GM19193 (cell line): ENCODE measurements around the gene NALCN.

ENCODE experiments used
- POLR2A ChIP-seq: IDR thresholded peaks from 4 replicates; pipeline ENCODE4 v1.6.1; 2011; ENCODE audit not compliant: insufficient read depth, insufficient read length; ENCODE audit errors: extremely low read depth

Gene NALCN

GRCh38 chr13:101218484-101218883 lies 197.8 kb downstream of the NALCN start:
- no peak for TF ChIP-seq POLR2A

- no peak for TF ChIP-seq POLR2A
These were observed 199.2 kb downstream of the NALCN start for GRCh38 chr13:101217086-101217485.

GRCh38 chr13:101211261-101211660 lies 205.0 kb downstream of the NALCN start:
- TF ChIP-seq POLR2A = no peak

GRCh38 chr13:101210774-101211173 lies 205.5 kb downstream of the NALCN start:
- TF ChIP-seq POLR2A = no peak

- no peak for TF ChIP-seq POLR2A
These were observed 207.0 kb downstream of the NALCN start for GRCh38 chr13:101209206-101209893.

GRCh38 chr13:101205408-101205807 lies 210.9 kb downstream of the NALCN start:
- TF ChIP-seq POLR2A = no peak

GRCh38 chr13:101204270-101205020 lies 211.9 kb downstream of the NALCN start:
- TF ChIP-seq POLR2A = no peak

- TF ChIP-seq POLR2A = no peak
These were observed 213.7 kb downstream of the NALCN start for GRCh38 chr13:101202590-101202989.

- no peak for TF ChIP-seq POLR2A
These were observed 225.3 kb downstream of the NALCN start for GRCh38 chr13:101190976-101191375.

GRCh38 chr13:101190337-101190736 lies 226.0 kb downstream of the NALCN start:
- TF ChIP-seq POLR2A = no peak

GRCh38 chr13:101185606-101186005 lies 230.7 kb downstream of the NALCN start:
- TF ChIP-seq POLR2A = no peak

- no peak for TF ChIP-seq POLR2A
These were observed 235.1 kb downstream of the NALCN start for GRCh38 chr13:101181076-101181685.

- TF ChIP-seq POLR2A = no peak
These were observed 237.3 kb downstream of the NALCN start for GRCh38 chr13:101179021-101179420.

GRCh38 chr13:101178406-101178805 lies 237.9 kb downstream of the NALCN start:
- TF ChIP-seq POLR2A = no peak

- no peak for TF ChIP-seq POLR2A
These were observed 246.0 kb downstream of the NALCN start for GRCh38 chr13:101170306-101170705.

- no peak for TF ChIP-seq POLR2A
These were observed 259.0 kb downstream of the NALCN start for GRCh38 chr13:101157261-101157660.
